ENCODE data around the gene DYNC1LI1. TPM values are rescaled to one million over a fixed set of nuclear protein-coding genes. Genes with fewer than 3 reads are reported as not detected.

The DYNC1LI1 gene
- total and polyA plus RNA-seq, 9 of the 15 experiments (the other 6 are each of a cell fraction or from before 2014, with no cell fraction given): 21.0 to 85.4 (median 61.3) TPM

GRCh38 chr3:32502118-32502945, 68.3 kb downstream of the DYNC1LI1 start, which contains the start of gene CMTM6 (continued):
- TF ChIP-seq YBX1 (IDR thresholded peaks at IDR 0.05) (no peak), NFXL1 (CRISPR knock-in tag; IDR thresholded peaks at IDR 0.05) (no peak), SAP30 (IDR thresholded peaks at IDR 0.05; ENCODE audit: borderline replicate concordance, insufficient read depth, low read depth, low read length, poor library complexity, severe bottlenecking) (peak; percentile 72), ZNF507 (tag; conservative IDR thresholded peaks at IDR 0.05) (no peak), USF2 (CRISPR knock-in tag; IDR thresholded peaks at IDR 0.05) (no peak), ZZZ3 (IDR thresholded peaks at IDR 0.05) (no peak), CBX2 (IDR thresholded peaks at IDR 0.05; ENCODE audit: insufficient read depth, low read length, poor library complexity, severe bottlenecking) (no peak), TCFL5 (CRISPR knock-in tag; conservative IDR thresholded peaks at IDR 0.05) (no peak), ARHGAP35 (IDR thresholded peaks at IDR 0.05; ENCODE audit: partially characterized antibody) (no peak), ZNF184 (CRISPR knock-in tag; IDR thresholded peaks at IDR 0.05) (no peak), PTBP1 (IDR thresholded peaks at IDR 0.05; ENCODE audit: low read depth, low read length) (no peak), ZKSCAN1 (IDR thresholded peaks at IDR 0.05; ENCODE audit: low read depth, low read length) (peak; percentile 51; the same call in 1 of the 2 replicates), FOS (IDR thresholded peaks at IDR 0.05; ENCODE audit: extremely low read depth, insufficient read length) (no peak), HDAC6 (IDR thresholded peaks at IDR 0.05; ENCODE audit: low read depth, low read length) (no peak), SRF (CRISPR knock-in tag; IDR thresholded peaks at IDR 0.05) (peak in 1 of 2 experiments; percentile 49; a peak in 2 of 4 replicates), TOE1 (IDR thresholded peaks at IDR 0.05; ENCODE audit: borderline replicate concordance) (0 out of 2 replicates have a peak, but pooled peaks have one; percentile 30), TOE1 (CRISPR knock-in tag; IDR thresholded peaks at IDR 0.05; ENCODE audit: borderline replicate concordance, low read depth) (no peak), SRSF9 (IDR thresholded peaks at IDR 0.05; ENCODE audit: borderline replicate concordance, low read depth, low read length) (no peak), SIN3B (IDR thresholded peaks at IDR 0.05; ENCODE audit: low read depth) (0 out of 2 replicates have a peak, but pooled peaks have one; percentile 16)
- TF ChIP-seq, protein P1, sequence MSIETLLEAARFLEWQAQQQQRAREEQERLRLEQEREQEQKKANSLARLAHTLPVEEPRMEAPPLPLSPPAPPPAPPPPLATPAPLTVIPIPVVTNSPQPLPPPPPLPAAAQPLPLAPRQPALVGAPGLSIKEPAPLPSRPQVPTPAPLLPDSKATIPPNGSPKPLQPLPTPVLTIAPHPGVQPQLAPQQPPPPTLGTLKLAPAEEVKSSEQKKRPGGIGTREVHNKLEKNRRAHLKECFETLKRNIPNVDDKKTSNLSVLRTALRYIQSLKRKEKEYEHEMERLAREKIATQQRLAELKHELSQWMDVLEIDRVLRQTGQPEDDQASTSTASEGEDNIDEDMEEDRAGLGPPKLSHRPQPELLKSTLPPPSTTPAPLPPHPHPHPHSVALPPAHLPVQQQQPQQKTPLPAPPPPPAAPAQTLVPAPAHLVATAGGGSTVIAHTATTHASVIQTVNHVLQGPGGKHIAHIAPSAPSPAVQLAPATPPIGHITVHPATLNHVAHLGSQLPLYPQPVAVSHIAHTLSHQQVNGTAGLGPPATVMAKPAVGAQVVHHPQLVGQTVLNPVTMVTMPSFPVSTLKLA (conservative IDR thresholded peaks at IDR 0.05): peak; percentile 68 to 84
- TF ChIP-seq, protein P2, sequence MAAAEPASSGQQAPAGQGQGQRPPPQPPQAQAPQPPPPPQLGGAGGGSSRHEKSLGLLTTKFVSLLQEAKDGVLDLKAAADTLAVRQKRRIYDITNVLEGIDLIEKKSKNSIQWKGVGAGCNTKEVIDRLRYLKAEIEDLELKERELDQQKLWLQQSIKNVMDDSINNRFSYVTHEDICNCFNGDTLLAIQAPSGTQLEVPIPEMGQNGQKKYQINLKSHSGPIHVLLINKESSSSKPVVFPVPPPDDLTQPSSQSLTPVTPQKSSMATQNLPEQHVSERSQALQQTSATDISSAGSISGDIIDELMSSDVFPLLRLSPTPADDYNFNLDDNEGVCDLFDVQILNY (CRISPR knock-in tag; IDR thresholded peaks at IDR 0.05): no peak
- TF ChIP-seq, protein P3, sequence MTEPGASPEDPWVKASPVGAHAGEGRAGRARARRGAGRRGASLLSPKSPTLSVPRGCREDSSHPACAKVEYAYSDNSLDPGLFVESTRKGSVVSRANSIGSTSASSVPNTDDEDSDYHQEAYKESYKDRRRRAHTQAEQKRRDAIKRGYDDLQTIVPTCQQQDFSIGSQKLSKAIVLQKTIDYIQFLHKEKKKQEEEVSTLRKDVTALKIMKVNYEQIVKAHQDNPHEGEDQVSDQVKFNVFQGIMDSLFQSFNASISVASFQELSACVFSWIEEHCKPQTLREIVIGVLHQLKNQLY (CRISPR knock-in tag; conservative IDR thresholded peaks at IDR 0.05): no peak

Measured in K562 (cell line).